KG1 (cell line): ENCODE data around the gene NDC1.
"Not testable (repeated sequence)": the region's sequence is repeated elsewhere in the genome, so short reads cannot be mapped to it uniquely, and the experiment has no call there.

ENCODE experiments used
- DNase-seq: peaks from one replicate; lab custom pipeline; 2025; lab: John Stamatoyannopoulos, UW

NDC1 gene

GRCh38 chr1:53825306-53825705 is 12.8 kb downstream of the NDC1 start:
- DNase-seq, result no peak

DNA sequence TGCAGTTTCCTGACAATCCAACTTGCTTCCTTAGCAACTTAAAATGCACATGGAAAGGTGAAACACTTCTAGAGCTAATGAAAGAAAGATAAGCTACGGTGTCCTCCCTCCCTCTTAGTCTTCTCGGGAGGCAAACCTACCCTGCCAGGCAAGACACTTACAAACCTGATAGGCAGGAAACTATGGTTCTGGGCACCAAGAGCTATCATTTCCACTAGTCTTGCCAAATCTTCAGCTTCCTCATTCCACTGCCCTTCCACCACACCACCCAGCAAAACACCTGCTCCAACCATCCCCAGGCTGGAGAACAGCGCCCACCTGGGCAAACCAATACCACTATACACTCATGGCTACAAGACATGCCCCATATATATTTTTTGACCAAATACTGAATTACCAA is 15.2 kb downstream of the NDC1 start:
- no peak for DNase-seq

GRCh38 chr1:53821380-53821779 is 16.7 kb downstream of the NDC1 start:
- no peak for DNase-seq

- no peak for DNase-seq
These were observed 18.7 kb downstream of the NDC1 start for GRCh38 chr1:53819387-53819786.

- not testable (repeated sequence) for DNase-seq
These were observed 21.5 kb downstream of the NDC1 start for GRCh38 chr1:53816584-53816983.

DNA sequence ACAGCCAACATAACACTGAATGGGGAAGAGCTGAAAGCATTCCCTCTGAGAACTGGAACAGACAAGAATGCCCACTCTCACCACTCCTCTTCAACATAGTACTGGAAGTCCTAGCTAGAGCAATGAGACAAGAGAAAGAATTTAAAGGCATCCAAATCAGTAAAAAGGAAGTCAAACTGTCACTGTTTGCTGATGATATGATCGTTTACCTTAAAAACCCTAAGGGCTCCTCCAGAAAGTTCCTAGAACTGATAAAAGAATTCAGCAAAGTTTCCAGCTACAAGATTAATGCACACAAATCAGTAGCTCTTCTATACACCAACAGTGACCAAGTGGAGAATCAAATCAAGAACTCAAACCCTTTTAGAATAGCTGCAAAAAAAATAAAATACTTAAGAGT is 22.6 kb downstream of the NDC1 start:
- not testable (repeated sequence) for DNase-seq

GRCh38 chr1:53811414-53811851 is 26.7 kb downstream of the NDC1 start:
- DNase-seq, result no peak

DNA sequence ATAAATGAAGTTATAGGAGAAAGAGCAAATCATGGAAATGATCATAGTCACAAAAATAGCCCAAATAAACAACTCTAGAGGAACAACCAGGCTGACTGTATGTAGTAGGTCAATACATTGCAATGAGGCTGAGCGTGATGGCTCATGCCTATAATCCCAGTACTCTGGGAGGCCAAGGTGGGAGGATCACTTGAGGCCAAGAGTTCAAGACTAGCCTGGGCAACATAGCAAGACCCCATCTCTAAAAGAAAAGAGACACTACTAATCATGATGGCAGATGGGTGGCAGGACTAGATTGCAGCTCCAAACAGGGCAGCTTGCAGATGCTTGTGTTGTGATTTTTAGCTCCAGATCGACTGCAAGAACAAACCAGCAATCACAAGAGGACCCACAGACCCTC is 27.6 kb downstream of the NDC1 start:
- no peak for DNase-seq

DNA sequence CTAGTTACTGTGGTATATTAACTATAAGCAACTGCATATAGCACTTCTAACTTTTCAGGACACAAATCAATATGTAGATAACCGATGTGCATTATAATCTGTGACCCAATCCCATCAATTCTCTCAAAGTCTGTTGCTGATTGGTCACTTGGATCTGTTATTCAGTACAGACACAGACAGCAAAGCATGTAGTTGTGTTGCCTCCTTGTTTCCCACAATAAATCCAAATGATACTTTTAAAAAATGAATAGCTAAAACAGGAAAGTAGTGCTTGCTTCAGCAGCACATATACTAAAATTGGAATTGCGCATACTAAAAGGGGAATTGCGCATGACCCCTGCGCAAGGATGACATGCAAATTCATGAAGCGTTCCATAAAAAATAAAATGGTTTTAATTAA is 28.1 kb downstream of the NDC1 start:
- no peak for DNase-seq

DNA sequence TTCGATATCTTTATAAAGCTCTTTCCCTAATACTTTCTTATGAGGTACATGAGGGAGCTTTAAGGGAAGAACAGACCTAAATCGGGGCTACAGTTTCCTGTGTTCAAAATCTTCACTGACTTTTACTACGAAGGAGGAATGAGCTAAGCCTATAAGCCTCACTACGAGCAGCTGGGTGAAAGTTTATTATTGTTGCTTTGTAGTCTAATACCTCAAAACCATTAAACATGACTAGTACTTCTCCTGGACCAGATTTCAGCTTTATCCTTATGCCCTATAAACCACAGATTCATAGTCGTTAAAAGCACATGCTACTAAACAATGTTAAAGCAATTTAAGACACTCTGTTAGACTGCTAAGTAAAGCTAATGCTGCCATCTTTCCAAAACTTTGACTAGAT is 30.2 kb downstream of the NDC1 start:
- no peak for DNase-seq

DNA sequence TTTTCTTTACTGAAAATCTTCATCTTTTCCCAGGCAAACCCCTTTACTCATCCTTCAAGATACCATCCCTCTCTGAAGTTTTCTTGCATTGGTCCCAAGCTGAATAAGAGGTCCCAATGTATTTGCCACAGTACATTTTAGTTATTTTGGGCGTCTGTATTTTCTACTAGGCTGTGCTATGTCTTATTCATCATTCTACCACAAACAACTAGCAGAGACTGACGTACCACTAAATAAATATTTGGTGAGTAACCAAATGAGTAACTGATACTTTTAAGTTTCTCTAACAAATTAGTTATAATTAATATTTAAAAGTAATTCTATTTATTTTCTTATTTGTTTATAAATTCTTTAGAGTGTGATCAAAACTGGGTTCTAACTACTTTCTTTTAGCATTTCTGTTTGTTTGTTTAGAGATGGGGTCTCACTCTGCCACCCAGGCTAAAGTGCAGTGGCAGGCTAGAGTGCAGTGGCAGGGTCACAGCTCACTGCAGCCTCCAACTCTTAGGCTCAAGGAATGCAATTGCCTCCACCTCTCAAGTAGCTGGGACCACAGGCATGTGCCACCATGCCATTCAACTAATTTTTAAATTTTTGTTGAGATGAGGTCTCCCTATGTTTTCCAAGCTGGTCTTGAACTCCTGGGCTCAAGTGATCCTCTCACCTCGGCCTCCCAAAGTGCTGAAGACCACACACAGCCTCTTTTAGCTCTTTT is 33.1 kb downstream of the NDC1 start:
- DNase-seq, result no peak

GRCh38 chr1:53804181-53804580 is 33.9 kb downstream of the NDC1 start:
- no peak for DNase-seq

- no peak for DNase-seq
These were observed 37.5 kb downstream of the NDC1 start for GRCh38 chr1:53800621-53801020.

DNA sequence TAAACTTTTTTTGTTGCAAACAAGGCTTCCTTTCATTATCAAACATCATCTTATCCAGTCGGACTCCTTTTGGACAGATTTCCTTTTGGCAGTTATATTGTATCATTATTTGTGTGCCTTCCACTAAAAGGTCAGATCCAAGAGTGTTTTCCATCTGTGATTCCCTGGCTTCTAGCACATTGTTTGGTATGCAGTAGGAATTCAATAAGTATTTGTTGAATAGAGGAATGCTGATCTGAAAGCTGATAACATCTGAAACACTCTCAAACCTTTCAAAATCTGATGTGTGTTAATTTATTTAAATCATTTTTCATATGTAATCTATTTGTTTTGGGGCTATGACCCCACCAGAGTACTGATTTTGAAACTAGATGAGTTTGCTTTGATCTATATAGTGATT is 39.0 kb downstream of the NDC1 start:
- no peak for DNase-seq

- no peak for DNase-seq
These were observed 45.3 kb downstream of the NDC1 start for GRCh38 chr1:53792806-53793205.

DNA sequence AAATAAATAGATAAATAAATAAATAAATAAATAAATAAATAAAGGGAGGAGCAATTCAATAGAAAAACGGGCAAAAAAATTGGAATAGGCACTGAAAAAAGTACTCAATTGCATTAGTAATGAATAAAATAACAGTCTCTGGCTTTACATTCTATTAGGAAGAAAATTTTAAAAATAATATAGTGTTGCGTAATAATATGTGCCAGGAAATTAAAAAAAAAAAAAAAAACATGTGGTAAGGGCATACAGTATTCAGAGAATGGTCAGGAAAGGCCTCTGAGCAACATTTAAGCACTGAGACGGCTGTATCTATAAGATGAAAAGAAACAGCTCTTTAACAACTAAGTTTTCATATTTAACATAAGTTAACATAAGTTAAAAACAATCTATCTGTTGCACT is 50.4 kb downstream of the NDC1 start:
- DNase-seq, result no peak

DNA sequence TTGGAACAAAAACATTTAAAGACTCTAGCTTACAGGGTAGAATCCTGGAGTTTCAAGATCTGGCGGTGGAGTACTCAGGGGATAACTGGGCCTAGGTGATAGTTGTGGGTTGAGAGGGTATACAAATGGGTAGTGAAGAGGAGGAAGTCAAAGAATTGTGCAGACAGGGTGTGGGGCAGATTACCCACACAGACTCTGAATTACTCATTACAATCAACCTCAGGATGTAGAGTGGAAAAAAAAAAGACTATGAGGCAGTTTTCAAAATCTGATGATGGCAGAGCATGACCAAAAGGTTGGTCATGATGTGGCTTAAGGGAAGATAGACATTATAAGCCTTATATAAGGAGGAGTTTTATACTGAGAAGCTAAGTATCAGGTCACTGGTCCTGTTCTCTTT is 55.0 kb downstream of the NDC1 start:
- DNase-seq, result no peak

DNA sequence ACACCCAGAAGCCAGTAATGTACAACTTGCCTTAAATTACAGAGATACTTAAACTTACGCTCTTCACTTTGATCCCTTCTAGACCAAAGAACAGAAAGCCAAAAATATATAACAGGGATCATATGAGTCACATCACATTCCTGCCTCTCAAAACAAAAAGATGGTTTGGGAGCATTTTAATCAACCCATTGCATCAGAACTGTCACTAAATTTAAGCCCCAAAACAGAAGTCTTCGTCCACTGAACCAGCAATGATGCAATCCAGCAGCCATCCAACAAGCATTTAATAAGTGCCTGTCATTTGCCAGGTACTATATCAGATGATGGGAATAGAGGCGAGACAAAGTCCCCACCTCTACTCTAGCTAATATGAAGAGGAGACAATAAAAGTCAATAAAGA is 56.4 kb downstream of the NDC1 start:
- DNase-seq, result no peak

DNA sequence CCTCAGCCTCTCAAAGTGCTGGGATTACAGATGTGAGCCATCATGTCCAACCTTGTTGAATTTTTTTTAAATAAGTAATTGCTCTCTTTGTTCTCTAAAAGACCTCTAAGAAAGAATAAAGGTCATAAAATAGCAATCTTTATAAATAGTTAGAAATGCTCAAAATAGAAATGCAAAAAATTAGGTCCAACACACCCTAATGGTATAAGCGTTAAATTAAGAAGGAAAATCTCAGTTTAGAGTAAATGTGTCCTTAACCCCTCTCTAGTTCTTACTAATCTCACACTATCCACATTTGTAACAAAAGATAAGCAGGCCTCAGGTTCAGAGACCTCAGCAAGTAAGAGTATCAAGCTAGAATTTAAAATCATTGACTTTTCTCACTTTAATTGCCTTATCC is 60.8 kb downstream of the NDC1 start:
- no peak for DNase-seq

DNA sequence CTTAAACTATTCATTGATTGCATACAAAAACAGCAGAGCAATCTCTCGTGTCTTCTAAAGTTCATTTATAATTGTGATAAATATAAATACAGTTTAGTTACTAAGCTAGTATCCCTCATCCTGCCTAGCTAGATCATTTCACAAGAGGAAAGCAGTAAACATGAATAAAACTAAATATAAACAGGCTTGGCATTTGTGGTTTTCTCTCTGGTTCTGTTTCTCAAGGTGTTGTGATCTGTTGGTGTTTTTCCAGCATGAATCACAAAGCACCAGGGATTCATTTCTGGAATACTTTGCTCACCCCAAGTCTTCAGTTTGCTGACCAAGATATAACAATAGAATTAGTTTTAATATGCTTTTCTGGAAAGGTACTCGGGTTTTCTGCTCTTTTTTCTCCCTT is 66.4 kb downstream of the NDC1 start:
- no peak for DNase-seq

DNA sequence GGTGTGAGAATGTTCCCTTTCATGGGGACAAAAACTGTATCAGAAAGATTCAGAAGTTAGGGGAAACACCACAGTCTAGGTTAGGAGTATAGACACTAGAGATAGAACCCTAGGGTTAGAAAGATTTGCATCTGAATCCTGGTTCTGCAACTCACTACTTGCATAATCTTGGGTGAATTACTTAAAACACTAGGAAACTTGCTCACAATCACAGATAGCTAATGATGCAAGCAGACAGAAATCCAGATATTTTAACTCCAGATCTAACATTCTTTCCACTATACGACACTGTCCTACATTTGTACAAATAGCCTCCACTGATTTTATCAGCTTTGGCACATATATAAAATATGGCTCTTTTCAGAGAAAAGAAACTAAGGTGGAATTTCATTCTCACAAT is 68.3 kb downstream of the NDC1 start:
- DNase-seq, result no peak

- no peak for DNase-seq
These were observed 68.9 kb downstream of the NDC1 start for GRCh38 chr1:53769184-53769583.

DNA sequence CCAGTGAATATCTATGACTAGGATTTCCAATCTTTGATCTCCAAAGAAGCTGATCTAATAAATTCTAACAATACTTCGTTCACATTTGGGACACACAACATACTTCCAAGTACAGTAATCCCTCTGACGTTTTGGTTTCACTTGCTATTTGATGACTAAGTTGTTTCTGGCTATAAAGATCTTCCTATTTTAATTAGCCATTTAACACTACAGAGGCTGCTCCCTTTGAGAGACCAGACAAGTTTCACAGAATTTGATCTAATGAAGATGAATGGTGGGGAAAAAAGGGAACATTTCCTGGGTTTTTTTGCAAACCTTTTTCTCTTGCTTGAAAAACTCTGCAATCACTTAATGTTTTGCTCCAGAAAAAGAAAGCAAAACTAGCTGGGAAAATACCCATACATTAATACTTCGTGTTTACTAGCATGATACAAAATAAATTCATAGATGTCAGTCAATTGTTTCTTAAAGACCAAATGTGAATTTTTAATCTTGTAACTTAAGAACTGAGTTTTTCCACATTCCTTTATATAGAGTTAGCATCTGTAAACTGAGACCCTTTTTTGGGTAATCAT is 71.2 kb downstream of the NDC1 start:
- DNase-seq, result no peak

GRCh38 chr1:53766194-53766742 is 71.8 kb downstream of the NDC1 start:
- no peak for DNase-seq
